Stimulated activated CD4-positive, alpha-beta T cell treated with anti-CD3 and anti-CD28 coated beads, Interleukin-1b, Interleukin-23, amount 100 ng/mL, for 48 hours (primary cell): ENCODE results near the gene RFX2.
"Not testable (repeated sequence)": the region's sequence is repeated elsewhere in the genome, so short reads cannot be mapped to it uniquely, and the experiment has no call there.

ENCODE experiments used
- DNase-seq: peaks from one replicate; pipeline ENCODE4 v3.0.0-alpha.2; 2020

Gene RFX2

DNA sequence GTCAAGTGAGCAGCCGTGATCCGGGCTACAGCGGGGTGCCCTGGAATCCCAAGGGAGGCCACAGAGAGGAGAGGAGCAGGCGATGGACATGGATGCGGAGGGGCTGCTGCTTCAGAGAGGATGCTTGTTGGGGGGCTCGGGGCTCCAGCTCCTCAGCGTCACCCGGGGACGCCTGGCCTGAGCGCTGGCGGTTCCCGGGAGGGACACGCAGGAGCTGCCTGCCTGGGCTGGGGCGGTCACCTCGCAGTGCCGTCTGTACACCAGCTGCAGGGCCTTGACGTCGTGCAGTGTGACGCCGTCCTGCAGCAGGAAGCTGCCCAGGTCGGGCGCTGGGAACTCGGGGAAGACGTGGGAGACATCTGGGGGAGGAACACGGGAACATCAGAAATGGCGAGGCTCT is 102.4 kb downstream of the RFX2 start:
- no peak for DNase-seq

DNA sequence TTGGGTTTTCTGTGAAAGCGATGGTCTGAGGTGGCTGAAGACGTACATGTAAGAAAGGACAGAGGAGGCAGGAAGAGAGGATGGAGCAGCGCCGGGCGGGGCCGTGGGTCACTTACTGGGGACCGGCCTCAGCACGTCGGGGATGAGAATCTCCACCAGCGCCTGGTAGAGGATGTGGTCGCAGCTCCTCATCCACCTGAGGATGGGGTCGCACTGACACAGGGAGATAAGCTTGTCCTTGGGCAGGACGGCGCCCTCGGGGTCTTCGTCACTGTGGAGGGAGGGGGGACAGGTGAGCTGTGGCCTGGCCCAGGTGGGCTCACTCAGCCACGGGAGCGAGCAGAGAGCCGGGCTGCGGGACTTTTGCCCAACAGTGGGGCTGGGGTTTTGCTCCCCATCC is 103.4 kb downstream of the RFX2 start:
- DNase-seq, result no peak

DNA sequence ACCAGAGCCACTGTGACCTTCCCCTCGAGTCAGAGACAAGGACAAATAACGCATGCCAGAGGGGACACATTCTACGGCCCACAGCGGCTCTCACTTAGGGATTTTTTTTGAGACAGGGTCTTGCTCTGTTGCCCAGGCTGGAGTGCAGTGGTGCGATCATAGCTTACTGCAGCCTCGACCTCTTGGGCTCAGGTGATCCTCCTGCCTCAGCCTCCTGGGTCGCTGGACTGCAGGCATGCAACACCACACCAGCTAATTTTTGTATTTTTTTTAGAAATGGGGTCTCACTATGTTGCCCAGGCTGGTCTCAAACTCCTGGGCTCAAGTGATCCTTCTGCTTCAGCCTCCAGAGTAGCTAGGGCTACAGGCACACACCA is 104.2 kb downstream of the RFX2 start:
- DNase-seq, result not testable (repeated sequence)

DNA sequence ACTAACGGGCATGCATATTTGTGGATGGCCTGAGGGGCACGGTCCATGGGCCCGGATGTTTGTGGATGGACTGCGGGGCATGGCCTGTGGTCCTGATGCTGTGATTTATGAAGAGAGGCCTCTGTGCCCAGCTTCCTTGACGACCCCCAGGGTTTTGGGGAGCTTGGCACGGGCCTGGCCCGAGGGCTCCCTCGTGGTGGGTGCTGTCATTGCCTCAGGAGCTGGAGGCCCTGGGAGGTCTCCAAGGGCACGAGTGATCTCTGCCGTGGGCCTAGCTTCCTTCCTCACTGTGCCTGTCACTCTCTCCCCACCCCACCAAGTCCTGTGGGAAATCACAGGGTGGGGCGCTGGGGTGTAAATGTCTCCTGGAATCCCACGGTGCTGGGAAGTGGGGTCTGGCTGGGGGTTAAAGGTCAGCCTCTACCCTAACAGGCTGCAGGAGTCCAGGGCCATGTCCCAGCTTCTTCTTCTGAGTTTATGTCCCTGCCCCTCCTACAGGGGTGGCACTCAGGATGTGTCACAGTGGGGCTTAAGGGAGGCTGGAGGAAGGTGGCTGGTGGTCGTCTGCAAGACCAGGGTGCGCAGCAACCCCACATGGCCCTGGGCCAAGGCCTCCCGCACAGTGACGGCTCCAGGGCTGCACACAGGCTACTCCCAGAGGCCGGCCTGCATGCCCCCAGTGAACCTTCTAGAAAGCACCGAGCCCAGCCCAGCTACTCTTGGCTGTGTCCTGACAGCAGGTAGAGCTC is 104.8 kb downstream of the RFX2 start:
- DNase-seq, result no peak

DNA sequence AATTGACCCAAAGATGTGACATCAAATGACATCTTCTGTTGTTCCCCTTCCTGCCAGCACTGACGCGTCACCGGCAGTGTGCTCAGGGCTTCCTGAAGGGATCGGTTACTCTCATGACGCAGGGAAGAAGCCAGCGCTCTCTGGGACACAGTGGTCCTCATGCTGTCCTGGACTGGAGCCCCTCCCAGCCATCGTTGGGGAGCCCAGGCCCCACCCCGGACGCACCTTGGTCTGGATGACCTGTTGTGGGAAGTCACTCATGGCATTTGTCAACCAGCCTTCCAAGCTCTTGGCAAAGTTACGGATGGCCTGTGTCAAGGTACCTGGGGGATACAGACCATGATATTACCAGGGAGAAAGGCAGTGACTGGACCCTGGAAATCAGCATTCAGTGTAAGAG is 106.3 kb downstream of the RFX2 start:
- no peak for DNase-seq

DNA sequence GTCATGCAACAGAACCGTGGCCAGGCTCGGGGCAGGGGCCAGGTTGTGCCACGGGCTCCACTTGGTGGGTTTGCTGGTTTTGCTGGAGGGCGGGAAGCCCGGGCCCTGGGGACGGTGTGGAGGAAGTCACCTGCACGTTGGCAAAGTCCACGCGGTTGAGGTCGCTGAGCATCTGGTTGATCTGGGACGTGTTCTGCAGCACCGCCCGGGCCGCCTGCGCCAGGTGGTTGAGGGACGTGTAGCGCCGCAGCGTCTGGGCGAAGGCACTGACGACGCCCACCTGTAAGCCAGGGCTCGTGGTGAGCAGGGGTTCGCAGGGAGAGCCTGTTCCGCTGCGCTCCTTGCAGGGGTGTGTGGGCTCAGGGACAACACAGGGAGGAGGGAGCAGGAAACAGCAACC is 107.7 kb downstream of the RFX2 start:
- DNase-seq, result no peak

DNA sequence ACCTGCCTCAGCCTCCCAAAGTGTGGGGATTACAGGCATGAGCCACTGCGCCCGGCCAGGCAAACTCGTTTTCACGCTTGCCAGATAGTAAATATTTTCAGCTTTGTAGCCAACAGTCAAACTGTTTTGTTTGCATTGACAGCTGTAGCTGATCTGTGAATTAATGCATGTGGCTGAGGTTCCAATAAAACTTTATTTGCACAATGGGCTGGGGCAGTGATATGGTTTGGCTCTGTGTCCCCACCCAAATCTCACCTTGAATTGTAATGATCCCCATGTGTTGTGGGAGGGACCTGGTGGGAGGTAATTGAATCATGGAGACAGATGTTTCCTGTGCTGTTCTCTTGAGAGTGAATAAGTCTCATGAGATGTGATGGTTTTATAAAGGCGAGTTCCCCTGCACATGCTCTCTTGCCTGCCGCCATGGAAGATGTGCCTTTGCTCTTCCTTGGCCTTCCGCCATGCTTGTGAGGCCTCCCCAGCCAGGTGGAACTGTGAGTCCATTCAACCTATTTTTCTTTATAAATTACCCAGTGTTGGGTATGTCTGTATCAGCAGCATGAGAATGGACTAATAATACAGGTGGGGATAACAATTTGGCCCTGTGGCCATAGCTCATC is 110.0 kb downstream of the RFX2 start:
- DNase-seq, result no peak

DNA sequence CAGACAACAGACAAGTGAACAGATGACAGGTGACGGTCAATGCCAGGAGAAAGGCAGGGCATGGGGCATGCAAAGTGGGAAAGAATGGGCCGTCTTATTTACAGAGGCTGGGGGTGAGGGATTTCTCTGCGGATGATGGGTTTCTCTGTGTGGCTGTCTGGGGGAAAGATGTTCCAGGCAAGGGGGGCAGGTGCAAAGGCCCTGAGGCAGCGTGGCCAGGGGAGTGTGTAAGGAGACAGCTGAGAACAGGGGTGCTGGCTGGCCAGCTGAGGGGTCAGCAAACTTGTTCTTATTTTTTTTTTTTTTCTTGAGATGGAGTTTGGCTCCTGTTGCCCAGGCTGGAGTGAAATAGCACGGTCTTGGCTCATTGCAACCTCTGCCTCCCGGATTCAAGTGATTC is 110.6 kb downstream of the RFX2 start:
- DNase-seq, result no peak

DNA sequence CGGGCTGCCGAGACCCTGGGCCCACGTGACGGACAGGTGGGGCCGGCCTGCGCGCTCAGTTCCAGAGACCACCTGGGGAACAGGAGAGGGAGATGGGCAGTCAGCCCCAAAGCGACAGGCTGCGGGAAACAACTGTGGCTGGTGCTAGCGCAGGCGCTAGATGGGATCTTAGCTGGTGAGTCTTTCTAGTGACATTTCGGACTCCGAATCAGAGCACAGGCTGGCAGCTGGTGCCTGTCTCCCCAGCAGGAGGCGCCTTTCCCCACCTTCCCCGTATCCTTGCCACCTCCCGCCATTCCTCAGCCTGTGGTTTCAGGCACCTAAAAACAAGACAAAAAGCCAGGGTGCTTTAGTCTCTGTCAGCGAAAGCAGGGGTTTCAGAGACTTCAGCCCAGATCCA is 112.9 kb downstream of the RFX2 start:
- DNase-seq, result no peak

DNA sequence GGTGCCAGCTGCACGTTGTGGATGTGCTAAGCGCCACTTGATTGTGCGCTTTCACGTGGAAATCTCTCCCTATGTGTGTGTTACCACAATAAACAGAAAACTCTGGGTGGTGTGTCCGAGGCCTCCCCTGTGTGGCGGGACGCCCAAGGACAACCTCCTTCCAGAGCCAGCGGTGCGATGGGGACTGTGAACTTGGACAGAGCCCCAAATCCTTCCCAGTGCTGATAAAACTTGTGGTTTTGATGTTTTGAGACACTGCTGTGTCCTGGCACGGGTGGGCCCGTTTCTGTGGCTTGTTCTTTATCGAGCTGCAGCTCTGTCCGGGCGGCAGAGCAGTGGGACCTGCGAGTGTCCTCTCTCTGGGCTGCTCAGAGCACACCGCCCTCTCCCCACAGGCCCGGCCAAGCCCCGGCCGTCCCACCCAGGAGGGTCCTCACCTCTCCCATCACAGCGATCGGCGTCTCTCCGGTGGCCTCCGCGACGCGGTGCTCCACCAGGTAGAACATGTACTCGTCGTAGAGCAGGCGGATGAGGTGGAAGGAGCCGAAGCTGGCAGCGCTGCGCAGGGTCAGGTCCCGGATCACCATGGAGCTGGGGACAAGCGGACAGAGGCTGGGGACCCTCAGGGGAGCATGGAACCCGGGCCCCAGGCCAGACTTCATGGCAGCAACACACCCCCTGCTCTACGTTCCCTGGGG is 113.5 kb downstream of the RFX2 start:
- DNase-seq, result no peak

DNA sequence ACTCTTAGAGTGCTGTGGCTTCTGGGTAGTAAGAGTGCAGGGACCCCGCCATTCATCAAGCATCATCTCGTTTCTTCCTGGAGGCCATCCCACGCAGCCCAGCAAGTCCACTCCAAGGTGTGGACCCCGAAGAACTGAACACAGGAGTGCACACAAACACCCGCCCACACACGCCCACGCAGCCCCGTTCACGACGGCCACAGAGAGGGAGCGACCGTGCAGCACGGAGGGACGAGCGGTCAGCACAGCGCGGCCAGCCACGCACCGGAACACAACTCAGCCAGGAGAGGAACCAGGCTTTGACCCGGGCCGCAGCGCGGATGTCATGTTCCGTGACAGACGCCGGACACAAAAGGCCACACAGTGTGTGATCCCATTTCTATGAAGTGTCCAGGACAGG is 114.2 kb downstream of the RFX2 start:
- no peak for DNase-seq

DNA sequence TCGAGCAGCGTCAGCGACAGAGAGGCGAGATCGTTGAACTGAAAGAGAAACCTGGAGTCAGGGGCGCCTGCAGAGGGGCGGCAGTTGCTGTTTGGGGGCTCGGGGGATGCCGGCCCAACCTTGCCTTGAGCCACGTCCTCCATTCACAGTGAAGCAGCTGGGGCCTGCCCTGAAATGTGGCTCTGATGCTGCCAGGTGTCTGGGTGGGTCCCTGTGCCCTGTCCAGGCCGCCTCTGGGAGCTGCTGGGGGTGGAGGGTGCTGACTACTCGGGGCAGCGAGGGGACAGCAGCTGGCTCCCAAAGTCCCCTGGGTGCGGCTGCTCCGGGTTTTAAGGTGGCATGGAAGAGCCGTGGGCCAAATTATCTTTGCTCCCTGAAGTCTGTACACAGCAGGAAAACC is 114.7 kb downstream of the RFX2 start:
- no peak for DNase-seq

DNA sequence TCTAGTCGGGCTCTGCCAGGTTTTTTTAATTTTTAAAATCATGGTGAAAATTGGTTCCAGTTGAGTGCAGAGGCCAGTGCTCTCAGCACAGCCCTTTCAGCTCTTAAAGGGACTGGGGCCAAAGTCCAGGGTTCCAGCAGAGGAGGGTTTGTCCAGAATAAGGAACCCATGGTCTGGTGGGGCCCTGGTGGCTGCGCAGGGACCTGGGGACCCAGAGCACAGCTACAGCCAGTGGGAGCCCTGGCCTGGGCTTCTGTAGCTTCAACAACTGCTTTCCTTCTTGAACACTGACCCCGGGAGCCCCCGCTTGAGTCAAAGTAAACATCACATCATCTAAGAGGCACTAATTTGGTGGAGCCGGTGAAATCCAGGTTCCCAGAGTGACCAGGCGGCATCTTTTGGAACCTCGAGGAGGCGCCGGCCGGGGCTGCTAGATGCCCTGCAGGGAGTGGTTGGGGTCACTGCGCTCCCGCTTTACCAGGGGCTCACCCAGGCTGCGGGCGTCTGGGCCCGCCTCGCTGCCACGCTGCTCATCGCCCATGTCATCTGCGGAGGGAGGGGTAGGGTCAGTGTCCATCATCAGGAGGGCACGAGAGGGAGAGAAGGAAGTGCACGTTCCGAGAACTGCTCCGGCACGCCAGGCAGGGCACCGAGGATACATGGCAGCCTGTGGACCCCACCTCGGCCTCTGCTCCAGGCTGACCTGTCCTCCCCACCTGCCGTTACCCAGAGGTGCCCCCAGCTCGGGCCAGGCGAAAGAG is 115.7 kb downstream of the RFX2 start:
- DNase-seq, result no peak

DNA sequence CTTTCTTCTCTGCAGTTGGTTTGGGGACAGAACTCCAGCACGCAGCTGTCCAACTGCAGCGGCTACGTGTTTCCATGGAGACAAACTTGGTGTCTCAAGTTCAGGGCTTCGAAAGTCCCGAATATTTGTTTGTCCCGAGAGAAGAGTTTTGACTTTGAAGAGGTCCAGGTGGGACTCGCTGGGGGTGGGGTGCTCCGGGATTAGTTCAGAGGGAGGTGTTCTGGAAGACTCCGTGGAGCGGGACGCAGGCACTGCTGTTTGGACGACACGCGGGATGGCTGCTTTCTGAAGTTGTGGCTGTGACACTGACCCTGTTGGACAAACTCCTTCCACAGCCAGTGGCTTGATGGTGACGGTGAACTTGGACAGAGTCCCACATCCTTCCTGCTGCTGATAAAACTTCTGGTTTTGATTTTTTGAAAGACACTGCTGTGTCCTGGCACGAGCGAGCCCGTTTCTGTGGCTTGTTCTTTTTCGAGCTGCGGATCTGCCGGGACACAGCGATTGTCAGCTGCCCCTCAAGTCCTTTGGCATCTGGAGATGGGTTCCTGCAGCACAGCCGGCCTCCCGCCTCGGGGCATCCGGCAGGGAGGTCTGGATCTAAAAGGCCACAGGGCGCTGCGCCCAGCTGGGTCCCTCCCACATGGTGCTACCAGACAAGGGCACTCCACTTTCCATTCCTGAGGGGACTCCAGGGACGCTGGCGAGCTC is 116.5 kb downstream of the RFX2 start:
- no peak for DNase-seq

DNA sequence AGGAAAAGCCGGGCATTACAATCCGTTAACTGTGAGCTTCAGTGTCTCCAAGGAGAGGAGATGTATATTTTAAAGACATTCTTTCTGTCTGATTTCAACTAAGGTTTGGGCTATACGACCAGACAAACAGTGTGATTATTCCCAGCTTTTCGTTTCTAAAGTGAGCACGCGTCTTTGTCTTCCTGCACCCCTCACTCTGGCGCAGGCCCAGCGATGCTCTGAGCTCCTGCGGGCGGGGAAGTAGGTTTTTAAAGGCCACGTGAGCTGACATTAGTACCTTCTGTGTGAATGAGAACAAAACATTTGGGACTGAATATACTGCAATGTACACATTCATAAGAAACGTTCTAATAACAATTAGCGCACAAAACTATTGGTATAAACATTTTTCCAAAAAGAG is 117.1 kb downstream of the RFX2 start:
- DNase-seq, result no peak

DNA sequence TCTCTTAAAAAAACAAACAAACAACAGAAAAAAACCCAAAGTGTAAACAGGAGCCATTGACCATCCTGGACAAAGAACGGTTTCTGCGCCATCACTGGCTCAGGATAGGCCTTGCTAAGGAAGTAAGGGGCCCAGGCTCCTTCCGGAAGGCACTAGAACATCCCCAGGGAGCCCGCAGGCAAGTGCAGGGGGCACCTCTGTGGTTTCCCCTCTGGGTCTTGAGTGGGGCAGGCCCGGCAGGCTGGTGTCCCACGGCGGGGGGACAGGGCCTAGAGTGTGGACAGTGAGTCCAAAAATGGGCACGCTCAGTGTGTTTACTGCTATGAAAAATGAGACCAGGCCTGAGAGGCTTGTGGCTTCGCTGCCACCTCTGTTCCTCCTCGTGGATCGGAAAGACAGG is 117.5 kb downstream of the RFX2 start:
- DNase-seq, result no peak

DNA sequence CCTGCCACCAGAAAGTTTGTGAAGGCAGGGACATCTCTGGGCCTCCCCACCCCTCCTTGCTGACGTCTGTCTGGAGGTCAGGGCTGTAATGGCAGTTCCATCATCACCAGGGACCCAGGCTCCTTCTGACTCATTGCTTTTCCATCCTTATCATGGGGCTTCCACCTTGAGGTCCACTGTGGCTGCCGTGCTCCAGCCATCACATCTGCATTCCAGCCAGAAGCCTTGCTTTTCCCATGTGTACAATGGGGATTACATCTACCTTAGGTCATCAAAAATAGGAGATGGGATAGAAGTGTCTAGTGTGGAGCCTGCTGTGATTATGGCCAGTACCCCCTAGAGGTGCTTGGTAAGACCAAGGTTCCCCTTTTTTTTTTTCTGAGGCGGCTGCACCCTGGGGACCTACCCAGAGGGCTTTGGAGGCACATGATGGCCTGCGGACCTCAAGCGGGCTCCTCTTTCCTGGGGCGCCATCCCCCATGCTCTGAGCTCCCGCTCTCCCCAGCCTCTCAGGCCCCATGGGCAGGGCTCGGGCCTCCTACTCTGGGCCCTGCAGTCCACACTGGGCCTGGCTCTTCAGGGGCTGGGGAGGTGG is 119.0 kb downstream of the RFX2 start:
- no peak for DNase-seq

DNA sequence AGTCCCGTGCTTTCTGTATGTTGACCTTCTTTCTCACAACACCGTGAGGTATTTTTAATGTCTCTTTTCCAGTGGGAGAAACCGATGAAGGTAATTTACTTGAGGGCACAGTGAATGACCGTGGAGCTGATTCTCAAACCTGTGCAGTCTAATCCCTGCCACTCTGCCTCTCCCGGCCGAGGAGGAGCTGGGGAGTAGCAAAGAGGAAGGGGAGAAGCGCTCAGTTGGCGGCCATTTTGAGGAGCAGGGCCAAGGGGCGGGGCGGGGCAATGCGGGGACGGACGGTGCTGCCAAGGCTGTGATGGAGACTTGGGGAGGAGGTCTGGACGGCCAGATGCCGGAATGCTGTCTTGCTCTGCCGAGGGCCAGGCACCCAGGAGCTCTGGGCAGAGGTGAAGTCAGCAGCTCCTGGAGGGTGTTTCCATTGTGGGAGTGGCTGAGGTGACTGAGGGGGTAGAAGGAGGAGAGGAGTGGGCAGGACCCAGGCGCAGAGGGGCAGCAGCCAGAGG is 120.0 kb downstream of the RFX2 start:
- DNase-seq, result no peak

DNA sequence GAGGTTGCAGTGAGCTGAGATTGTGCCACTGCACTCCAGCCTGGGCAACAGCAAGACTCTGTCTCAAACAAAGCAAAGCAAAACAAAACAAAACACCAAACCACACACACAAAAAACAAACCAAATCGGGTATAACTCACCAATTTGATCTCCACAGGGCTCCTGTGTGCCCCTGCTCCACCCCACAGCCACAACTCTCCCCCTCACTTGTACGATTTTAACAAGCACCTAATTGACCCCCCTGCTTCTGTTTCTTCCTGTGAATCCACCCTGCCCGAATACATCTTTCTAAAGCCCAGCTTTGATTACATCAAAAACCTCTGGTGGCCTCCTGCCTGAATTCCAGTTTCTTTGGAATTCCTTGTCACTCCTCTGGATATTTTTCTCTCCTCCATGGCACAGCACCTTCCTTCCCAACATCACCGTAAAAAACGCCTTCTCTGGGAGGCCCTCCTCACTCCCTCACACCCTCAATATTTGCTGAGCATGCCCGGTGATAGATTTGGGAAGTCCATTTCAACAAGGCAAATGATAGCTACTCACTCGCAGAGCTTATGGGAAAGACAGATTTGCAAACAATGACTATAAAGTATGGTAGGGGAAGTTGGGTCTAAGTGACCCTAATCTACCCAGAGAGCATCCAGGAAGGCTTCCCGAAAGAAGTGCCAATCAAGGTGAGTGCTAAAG is 120.8 kb downstream of the RFX2 start:
- DNase-seq, result no peak

DNA sequence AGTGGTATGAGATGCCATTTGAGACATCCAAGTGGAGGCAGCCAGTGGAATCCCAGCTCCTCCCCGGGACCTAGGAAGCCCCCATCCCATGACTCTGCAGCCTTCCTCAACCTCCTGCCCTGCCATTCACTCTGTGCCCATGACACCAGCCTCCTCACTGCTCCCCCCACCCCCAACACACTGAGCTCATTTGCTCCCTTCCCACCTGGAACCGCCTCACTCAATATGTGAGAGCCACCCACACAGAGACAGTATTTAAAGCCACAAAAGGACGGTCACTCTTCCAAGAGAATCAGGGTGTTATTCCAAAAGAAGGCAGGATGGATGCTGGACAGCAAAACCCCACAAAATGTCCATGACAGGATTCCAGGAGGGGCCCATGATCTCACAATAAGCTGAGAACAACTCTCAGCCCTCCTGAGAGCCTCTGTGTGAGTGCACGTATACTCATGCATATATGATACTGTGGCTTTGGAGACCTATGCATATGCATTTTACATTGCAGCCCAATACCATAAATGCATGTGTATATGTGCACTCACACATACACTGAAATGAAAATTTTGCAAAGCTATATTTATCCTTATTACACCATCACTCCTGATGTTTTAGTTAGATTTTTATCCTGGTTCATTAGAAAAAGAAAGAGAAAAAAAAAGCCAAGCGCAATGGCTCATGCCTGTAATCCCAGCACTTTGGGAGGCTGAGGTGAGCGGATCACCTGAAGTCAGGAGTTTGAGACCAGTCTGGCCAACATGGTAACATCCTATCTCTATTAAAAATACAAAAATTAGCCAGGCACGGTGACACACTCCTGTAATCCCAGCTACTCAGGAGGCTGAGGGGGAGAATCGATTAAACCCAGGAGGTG is 121.5 kb downstream of the RFX2 start:
- DNase-seq, result no peak
